Neural progenitor cell (in vitro differentiated cells): ENCODE measurements around the gene HNF1B. TPM values are rescaled to one million over a fixed set of nuclear protein-coding genes. Genes with fewer than 3 reads are reported as not detected.
"Not testable (repeated sequence)": the region's sequence is repeated elsewhere in the genome, so short reads cannot be mapped to it uniquely, and the experiment has no call there.

Source experiments
- DNase-seq: peaks from one replicate; pipeline ENCODE4 v3.0.0-alpha.2; 2016; ENCODE audit warnings: low spot score
- H2AFZ ChIP-seq: fragments of 200-600 bp; sonication (generic); replicated peaks from 2 replicates; pipeline ENCODE4 v1.6.1; 2016; ENCODE audit warnings: antibody characterized with exemption
- H3F3A ChIP-seq: fragments of 200-600 bp; sonication (generic); 2 replicates; pipeline ENCODE4 v1.6.1; 2016; ENCODE audit warnings: antibody characterized with exemption, low read depth
- H3K27ac ChIP-seq: fragments of 200-600 bp; sonication (generic); 2 replicates; pipeline ENCODE4 v1.5.1; 2016; ENCODE audit warnings: mild to moderate bottlenecking
- H3K27me3 ChIP-seq: fragments of 200-600 bp; sonication (generic); 2 replicates; pipeline ENCODE4 v1.6.1; 2016; ENCODE audit warnings: mild to moderate bottlenecking, moderate library complexity
- H3K36me3 ChIP-seq: fragments of 200-600 bp; sonication (generic); 2 replicates; pipeline ENCODE4 v1.5.1; 2016
- H3K4me1 ChIP-seq: fragments of 200-600 bp; sonication (generic); 2 replicates; pipeline ENCODE4 v1.6.1; 2016; ENCODE audit warnings: mixed run types
- H3K4me2 ChIP-seq: fragments of 200-600 bp; sonication (generic); 2 replicates; pipeline ENCODE4 v1.6.1; 2016
- H3K4me3 ChIP-seq: fragments of 200-600 bp; sonication (generic); 2 replicates; pipeline ENCODE4 v1.5.1; 2016
- H3K79me2 ChIP-seq: fragments of 200-600 bp; sonication (generic); 2 replicates; pipeline ENCODE4 v1.6.1; 2016; ENCODE audit warnings: low read depth
- H3K9ac ChIP-seq: fragments of 200-600 bp; sonication (generic); 2 replicates; pipeline ENCODE4 v1.6.1; 2016
- H3K9me3 ChIP-seq: fragments of 200-600 bp; sonication (generic); 2 replicates; pipeline ENCODE4 v1.5.1; 2016; ENCODE audit warnings: low read depth
- H4K20me1 ChIP-seq: fragments of 200-600 bp; sonication (generic); 2 replicates; pipeline ENCODE4 v1.6.1; 2016; ENCODE audit warnings: low read depth
- H3K27ac Mint-ChIP-seq: 3 replicates; pipeline ENCODE4 v1.8.0; 2021; ENCODE audit warnings: mixed read lengths
- H3K27me3 Mint-ChIP-seq: 2 replicates; pipeline ENCODE4 v1.8.0; 2022; ENCODE audit warnings: low read depth, mild to moderate bottlenecking, inconsistent platforms, moderate library complexity, mixed read lengths; ENCODE audit not compliant: insufficient read depth
- H3K36me3 Mint-ChIP-seq: 3 replicates; pipeline ENCODE4 v1.8.0; 2021; ENCODE audit warnings: mixed read lengths
- H3K4me1 Mint-ChIP-seq: 3 replicates; pipeline ENCODE4 v1.8.0; 2021; ENCODE audit warnings: mixed read lengths
- H3K4me3 Mint-ChIP-seq: 3 replicates; pipeline ENCODE4 v1.8.0; 2021; ENCODE audit warnings: mild to moderate bottlenecking, moderate library complexity, mixed read lengths
- H3K9me3 Mint-ChIP-seq: 3 replicates; pipeline ENCODE4 v1.8.0; 2020; ENCODE audit warnings: mixed read lengths
- CTCF ChIP-seq: fragments of 200-600 bp; sonication (generic); IDR thresholded peaks from 2 replicates; pipeline ENCODE4 v1.5.1; 2017; ENCODE audit warnings: antibody characterized with exemption, mild to moderate bottlenecking
- EZH2 ChIP-seq: fragments of 200-600 bp; sonication (generic); IDR thresholded peaks from 2 replicates; pipeline ENCODE4 v1.6.1; 2017; ENCODE audit warnings: antibody characterized with exemption, mild to moderate bottlenecking, moderate library complexity
- EZH2phosphoT487 ChIP-seq: fragments of 200-600 bp; sonication (generic); IDR thresholded peaks from 2 replicates; pipeline ENCODE4 v1.6.1; 2017; ENCODE audit warnings: antibody characterized with exemption
- total RNA-seq: library from RNA; depleted of rRNA; stranded (reverse); fragments of >200 nt; gene quantifications from 2 replicates; pipeline ENCODE4 v1.2.3, GENCODE V29; 2015; ENCODE audit warnings: low replicate concordance

The HNF1B gene
- total RNA-seq, 1 donor from 2014 or later: not detected

- Histone ChIP-seq H3K9me3 (no peaks in the 10 kb centered on the region), H3K27ac (no peak overlapping the region), H3K4me2 (no peak overlapping the region), H3K79me2 (no peaks in the 10 kb centered on the region), H3K4me3 (no peak overlapping the region), H4K20me1 (no peaks in the 10 kb centered on the region), H3K4me1 (no peaks in the 10 kb centered on the region), H3K9ac (no peak overlapping the region), H2AFZ (no peak overlapping the region), H3F3A (no peaks in the 10 kb centered on the region), H3K36me3 (no peaks in the 10 kb centered on the region), H3K27me3 (no peaks in the 10 kb centered on the region)
- no peaks in the 10 kb centered on the region for H3K9me3 Mint-ChIP-seq
- H3K27me3 Mint-ChIP-seq: no peaks in the 10 kb centered on the region
- no peak overlapping the region for H3K27ac Mint-ChIP-seq
- TF ChIP-seq EZH2 (no peak), CTCF (no peak), EZH2phosphoT487 (no peak)
- no peaks in the 10 kb centered on the region for H3K36me3 Mint-ChIP-seq
- no peak overlapping the region for H3K4me3 Mint-ChIP-seq
- H3K4me1 Mint-ChIP-seq: peaks cover 7% of the 10 kb centered on the region
- DNase-seq: no peak
Observed at GRCh38 chr17:37787055-37787757, 42.3 kb upstream of the HNF1B start.

- no peak overlapping the region for H2AFZ ChIP-seq
- DNase-seq: no peak
- no peaks in the 10 kb centered on the region for H3K79me2 ChIP-seq
- no peak overlapping the region for H3K4me2 ChIP-seq
- H3K4me3 ChIP-seq: no peak overlapping the region
- TF ChIP-seq EZH2 (no peak), CTCF (no peak), EZH2phosphoT487 (no peak)
- no peaks in the 10 kb centered on the region for H4K20me1 ChIP-seq
- Mint-ChIP-seq H3K27me3 (no peaks in the 10 kb centered on the region), H3K9me3 (no peaks in the 10 kb centered on the region), H3K4me1 (peaks cover 3% of the 10 kb centered on the region), H3K27ac (no peak overlapping the region), H3K4me3 (no peak overlapping the region), H3K36me3 (no peaks in the 10 kb centered on the region)
- H3K9ac ChIP-seq: no peak overlapping the region
- H3K27me3 ChIP-seq: no peaks in the 10 kb centered on the region
- no peaks in the 10 kb centered on the region for H3K36me3 ChIP-seq
- no peak overlapping the region for H3K27ac ChIP-seq
- H3K4me1 ChIP-seq: no peaks in the 10 kb centered on the region
- no peaks in the 10 kb centered on the region for H3K9me3 ChIP-seq
- no peaks in the 10 kb centered on the region for H3F3A ChIP-seq
Observed at GRCh38 chr17:37786481-37786880, 41.6 kb upstream of the HNF1B start.

- H3K4me3 ChIP-seq: not testable (repeated sequence)
Observed at GRCh38 chr17:37782460-37782859, 37.6 kb upstream of the HNF1B start.

GRCh38 chr17:37781451-37781850 is 36.6 kb upstream of the HNF1B start:
- Histone ChIP-seq H3K79me2 (no peaks in the 10 kb centered on the region), H3K4me1 (no peaks in the 10 kb centered on the region), H3K4me2 (no peak overlapping the region), H3K9ac (no peak overlapping the region), H4K20me1 (no peaks in the 10 kb centered on the region), H3K9me3 (no peaks in the 10 kb centered on the region), H3F3A (no peaks in the 10 kb centered on the region), H2AFZ (no peak overlapping the region), H3K36me3 (no peaks in the 10 kb centered on the region), H3K27me3 (no peaks in the 10 kb centered on the region), H3K4me3 (no peak overlapping the region), H3K27ac (no peak overlapping the region)
- Mint-ChIP-seq H3K27ac (no peak overlapping the region), H3K4me3 (no peak overlapping the region), H3K9me3 (no peaks in the 10 kb centered on the region), H3K36me3 (no peaks in the 10 kb centered on the region), H3K27me3 (no peaks in the 10 kb centered on the region), H3K4me1 (no peaks in the 10 kb centered on the region)
- no peak for TF ChIP-seq CTCF
- DNase-seq: no peak

More at GRCh38 chr17:37782460-37782859, 37.6 kb upstream of the HNF1B start:
- H3K27me3 ChIP-seq, H3F3A ChIP-seq, H3K4me1 Mint-ChIP-seq, DNase-seq, H3K27ac ChIP-seq, H3K9ac ChIP-seq, H3K4me3 Mint-ChIP-seq, H3K36me3 Mint-ChIP-seq, H3K4me1 ChIP-seq, H4K20me1 ChIP-seq, H3K27ac Mint-ChIP-seq, H3K36me3 ChIP-seq, H3K27me3 Mint-ChIP-seq, H2AFZ ChIP-seq, H3K4me2 ChIP-seq, H3K9me3 ChIP-seq, H3K79me2 ChIP-seq, H3K9me3 Mint-ChIP-seq: not testable (repeated sequence)
